Renal cortex interstitium (tissue), 3 donors: ENCODE data around the gene COQ4. TPM values are rescaled to one million over a fixed set of nuclear protein-coding genes. Genes with fewer than 3 reads are reported as not detected.

Source experiments
- polyA plus RNA-seq, 3 donors: library from polyadenylated mRNA; unstranded; fragments of 120-200 nt; gene quantifications; one replicate each; pipeline ENCODE4 v1.2.1, GENCODE V29; 2013; ENCODE audit not compliant: insufficient read length in 3 of 3

The COQ4 gene
- polyA plus RNA-seq, 3 donors = 57.3 to 96.9 (median 68.8) TPM

Other genes starting within 250 kb of the COQ4 start
- gene PTGES2, start 195.1 kb upstream of the COQ4 start, polyA plus RNA-seq = 10 to 100 TPM; 37.8 to 61.4 (median 55.5) TPM
- 1 to 10 TPM; 1.2 to 1.3 (median 1.2) TPM for gene LCN2, start 173.4 kb upstream of the COQ4 start, polyA plus RNA-seq
- 10 to 100 TPM; 30.0 to 51.0 (median 48.6) TPM for gene BBLN, start 162.6 kb upstream of the COQ4 start, polyA plus RNA-seq
- gene CIZ1, start 131.3 kb upstream of the COQ4 start, polyA plus RNA-seq = 100 to 1,000 TPM; 115 to 139 (median 124) TPM
- gene DNM1, start 119.5 kb upstream of the COQ4 start, polyA plus RNA-seq = 100 to 1,000 TPM; 106 to 279 (median 123) TPM
- gene GOLGA2, start 46.8 kb upstream of the COQ4 start, polyA plus RNA-seq = 100 to 1,000 TPM in 1 of 3 donors, 10 to 100 TPM in 2; 72.9 to 115 (median 81.4) TPM
- gene SWI5, start 46.6 kb upstream of the COQ4 start, polyA plus RNA-seq = 10 to 100 TPM; 29.3 to 34.2 (median 30.3) TPM
- 10 to 100 TPM; 40.0 to 42.5 (median 42.0) TPM for gene TRUB2, start 392 bp upstream of the COQ4 start, polyA plus RNA-seq
- gene SLC27A4, start 17.7 kb downstream of the COQ4 start, polyA plus RNA-seq = 10 to 100 TPM; 15.3 to 22.7 (median 21.7) TPM
- gene URM1, start 48.5 kb downstream of the COQ4 start, polyA plus RNA-seq = 10 to 100 TPM; 54.6 to 62.9 (median 55.4) TPM
- gene CERCAM, start 98.0 kb downstream of the COQ4 start, polyA plus RNA-seq = 10 to 100 TPM; 30.6 to 48.0 (median 45.5) TPM
- 10 to 100 TPM; 46.9 to 51.8 (median 49.9) TPM for gene ODF2, start 133.2 kb downstream of the COQ4 start, polyA plus RNA-seq
- 10 to 100 TPM; 28.5 to 33.8 (median 28.9) TPM for gene GLE1, start 181.9 kb downstream of the COQ4 start, polyA plus RNA-seq
- gene SPTAN1, start 229.7 kb downstream of the COQ4 start, polyA plus RNA-seq = 100 to 1,000 TPM; 329 to 433 (median 374) TPM